Endothelial cell of umbilical vein (primary cell): ENCODE data around the gene ZNF764.
"Not testable (repeated sequence)": the region's sequence is repeated elsewhere in the genome, so short reads cannot be mapped to it uniquely, and the experiment has no call there.

Source experiments
- EZH2 ChIP-seq: IDR thresholded peaks from 2 replicates; pipeline ENCODE4 v1.6.1; 2012; ENCODE audit warnings: borderline replicate concordance, low read depth, mild to moderate bottlenecking, moderate library complexity, low read length, inconsistent platforms; ENCODE audit not compliant: severe bottlenecking
- MYC ChIP-seq: IDR thresholded peaks from one replicate; pipeline ENCODE4 v1.6.1; 2011; ENCODE audit warnings: mild to moderate bottlenecking, low read depth, low read length
- POLR2A ChIP-seq: IDR thresholded peaks from 2 replicates; pipeline ENCODE4 v1.6.1; 2012; ENCODE audit warnings: low read depth, mild to moderate bottlenecking, control low read depth, low read length
- TF ChIP-seq, protein P1 (sequence below), 2 donors: IDR thresholded peaks; 1 replicate in 1 of 2; 2 replicates in 1 of 2; pipeline ENCODE4 v1.5.1; 2011; ENCODE audit warnings: low read length in 2 of 2, mild to moderate bottlenecking in 2 of 2, moderate library complexity in 2 of 2, control low read depth in 1 of 2, inconsistent platforms in 1 of 2, low read depth in 1 of 2; ENCODE audit not compliant: insufficient read depth in 1 of 2; ENCODE audit errors: extremely low read depth in 1 of 2

DNA sequence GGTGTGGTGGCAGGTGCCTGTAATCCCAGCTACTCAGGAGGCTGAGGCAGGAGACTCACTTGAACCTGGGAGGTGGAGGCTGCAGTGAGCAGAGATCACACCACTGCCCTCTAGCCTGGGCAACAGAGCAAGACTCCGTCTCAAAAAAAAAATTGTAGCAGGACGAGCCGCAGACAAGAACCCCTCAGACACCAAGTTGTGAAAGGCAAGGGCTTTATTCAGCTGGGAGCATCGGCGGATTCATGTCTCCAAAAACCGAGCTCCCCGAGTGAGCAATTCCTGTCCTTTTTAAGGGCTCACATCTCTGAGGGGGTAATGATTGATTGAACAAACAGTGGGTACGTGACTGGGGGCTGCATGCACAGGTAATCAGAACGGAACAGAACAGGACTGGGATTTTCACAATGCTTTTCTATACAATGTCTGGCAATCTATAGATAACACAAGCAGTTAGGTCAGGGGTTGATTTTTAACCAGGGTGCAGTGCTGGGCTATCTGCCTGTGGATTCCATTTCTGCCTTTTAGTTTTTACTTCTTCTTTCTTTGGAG is 17.2 kb downstream of the ZNF764 start:
- TF ChIP-seq, protein P1, sequence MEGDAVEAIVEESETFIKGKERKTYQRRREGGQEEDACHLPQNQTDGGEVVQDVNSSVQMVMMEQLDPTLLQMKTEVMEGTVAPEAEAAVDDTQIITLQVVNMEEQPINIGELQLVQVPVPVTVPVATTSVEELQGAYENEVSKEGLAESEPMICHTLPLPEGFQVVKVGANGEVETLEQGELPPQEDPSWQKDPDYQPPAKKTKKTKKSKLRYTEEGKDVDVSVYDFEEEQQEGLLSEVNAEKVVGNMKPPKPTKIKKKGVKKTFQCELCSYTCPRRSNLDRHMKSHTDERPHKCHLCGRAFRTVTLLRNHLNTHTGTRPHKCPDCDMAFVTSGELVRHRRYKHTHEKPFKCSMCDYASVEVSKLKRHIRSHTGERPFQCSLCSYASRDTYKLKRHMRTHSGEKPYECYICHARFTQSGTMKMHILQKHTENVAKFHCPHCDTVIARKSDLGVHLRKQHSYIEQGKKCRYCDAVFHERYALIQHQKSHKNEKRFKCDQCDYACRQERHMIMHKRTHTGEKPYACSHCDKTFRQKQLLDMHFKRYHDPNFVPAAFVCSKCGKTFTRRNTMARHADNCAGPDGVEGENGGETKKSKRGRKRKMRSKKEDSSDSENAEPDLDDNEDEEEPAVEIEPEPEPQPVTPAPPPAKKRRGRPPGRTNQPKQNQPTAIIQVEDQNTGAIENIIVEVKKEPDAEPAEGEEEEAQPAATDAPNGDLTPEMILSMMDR (IDR thresholded peaks at IDR 0.05; ENCODE audit: extremely low read depth in 1 of 2, insufficient read depth in 1 of 2, low read depth in 1 of 2, low read length in 2 of 2): not testable (repeated sequence)
- TF ChIP-seq MYC, POLR2A, EZH2: not testable (repeated sequence)
